PC-3 (cell line): Measurements from ENCODE around the gene CD48. TPM values are rescaled to one million over a fixed set of nuclear protein-coding genes. Genes with fewer than 3 reads are reported as not detected.

Experiments
- ATAC-seq: fragments of 200-7000 bp; cut with Tn5 transposase; 2 replicates; pipeline ENCODE4 v1.9.1; 2020; ENCODE audit warnings: mild to moderate bottlenecking, moderate library complexity
- BruUV-seq: library from RNA; stranded (reverse); fragments of 400-500 nt; replicated peaks from 2 replicates; lab custom pipeline; 2021; lab: Mats Ljungman, UMichigan
- CTCF ChIA-PET: fragments of 300-600 bp; sonication (Branson Sonifier 250); formaldehyde crosslinking; loops from one replicate; lab custom pipeline; 2022; ENCODE audit warnings: antibody characterized with exemption; lab: Charles Lee
- POLR2A ChIA-PET: fragments of 300-600 bp; sonication (Branson Sonifier 250); formaldehyde crosslinking; loops from one replicate; lab custom pipeline; 2022; ENCODE audit warnings: antibody characterized with exemption; ENCODE audit not compliant: unreplicated experiment; lab: Charles Lee
- DNase-seq: peaks from one replicate; pipeline ENCODE4 v3.0.0-alpha.2; 2015
- H2AFZ ChIP-seq: fragments of 300-600 bp; sonication (generic); 2 replicates; pipeline ENCODE4 v1.6.0; 2016; ENCODE audit warnings: antibody characterized with exemption, low read length
- H3F3A ChIP-seq: fragments of 300-600 bp; sonication (generic); one replicate; pipeline ENCODE4 v1.6.0; 2017; ENCODE audit warnings: antibody characterized with exemption, low read length, control low read depth, mild to moderate bottlenecking; ENCODE audit not compliant: unreplicated experiment
- H3K27ac ChIP-seq: fragments of 300-600 bp; sonication (generic); 2 replicates; pipeline ENCODE4 v1.5.1; 2016; ENCODE audit warnings: mild to moderate bottlenecking, low read length
- H3K27me3 ChIP-seq: fragments of 300-600 bp; sonication (generic); 2 replicates; pipeline ENCODE4 v1.6.1; 2016; ENCODE audit warnings: low read length, mixed read lengths
- H3K36me3 ChIP-seq: fragments of 300-600 bp; sonication (generic); 2 replicates; pipeline ENCODE4 v1.6.1; 2016; ENCODE audit warnings: low read depth, mixed run types, low read length, mixed read lengths
- H3K4me1 ChIP-seq: fragments of 300-600 bp; sonication (generic); 2 replicates; pipeline ENCODE4 v1.5.1; 2016; ENCODE audit warnings: low read length; ENCODE audit not compliant: insufficient read depth
- H3K4me2 ChIP-seq: fragments of 300-600 bp; sonication (generic); 2 replicates; pipeline ENCODE4 v1.6.0; 2016; ENCODE audit warnings: low read length
- H3K4me3 ChIP-seq: fragments of 300-600 bp; sonication (generic); 2 replicates; pipeline ENCODE4 v1.5.1; 2016; ENCODE audit warnings: mild to moderate bottlenecking, low read length, mixed read lengths
- H3K79me2 ChIP-seq: fragments of 300-600 bp; sonication (generic); 2 replicates; pipeline ENCODE4 v1.6.1; 2017; ENCODE audit warnings: low read length, mixed read lengths
- H3K9ac ChIP-seq: fragments of 300-600 bp; sonication (generic); 2 replicates; pipeline ENCODE4 v1.6.0; 2016; ENCODE audit warnings: mild to moderate bottlenecking, low read length
- H3K9me2 ChIP-seq: fragments of 300-600 bp; sonication (generic); replicated peaks from 2 replicates; pipeline ENCODE4 v1.6.1; 2016; ENCODE audit warnings: mixed run types, low read length, mixed read lengths
- H3K9me3 ChIP-seq: fragments of 300-600 bp; sonication (generic); 2 replicates; pipeline ENCODE4 v1.6.1; 2016; ENCODE audit warnings: low read length, mixed read lengths
- H4K20me1 ChIP-seq: fragments of 300-600 bp; sonication (generic); 2 replicates; pipeline ENCODE4 v1.6.1; 2016; ENCODE audit warnings: low read length, mixed read lengths
- EZH2 ChIP-seq: fragments of 300-600 bp; sonication (generic); IDR thresholded peaks from one replicate; pipeline ENCODE4 v1.6.1; 2017; ENCODE audit warnings: antibody characterized with exemption, mild to moderate bottlenecking, low read length; ENCODE audit not compliant: unreplicated experiment
- EZH2phosphoT487 ChIP-seq: fragments of 300-600 bp; sonication (generic); IDR thresholded peaks from 2 replicates; pipeline ENCODE4 v1.6.1; 2018; ENCODE audit warnings: mild to moderate bottlenecking, antibody characterized with exemption, low read length, borderline replicate concordance
- intact Hi-C: fragments of 100-400 bp; cut with micrococcal nuclease; formaldehyde crosslinking; loops from 2 replicates; pipeline ENCODE4 v1.9.0; 2023
- total RNA-seq: library from RNA; depleted of rRNA; stranded (reverse); fragments of >200 nt; gene quantifications from 2 replicates; pipeline ENCODE4 v1.2.3, GENCODE V29; 2014
- TF ChIP-seq, protein P1 (sequence below): fragments of 300-600 bp; sonication (generic); conservative IDR thresholded peaks from 2 replicates; pipeline ENCODE4 v1.5.1; 2017; ENCODE audit warnings: antibody characterized with exemption, low read depth, mild to moderate bottlenecking, low read length

The CD48 gene
- total RNA-seq, 1 experiment from 2014 or later = not detected

DNA sequence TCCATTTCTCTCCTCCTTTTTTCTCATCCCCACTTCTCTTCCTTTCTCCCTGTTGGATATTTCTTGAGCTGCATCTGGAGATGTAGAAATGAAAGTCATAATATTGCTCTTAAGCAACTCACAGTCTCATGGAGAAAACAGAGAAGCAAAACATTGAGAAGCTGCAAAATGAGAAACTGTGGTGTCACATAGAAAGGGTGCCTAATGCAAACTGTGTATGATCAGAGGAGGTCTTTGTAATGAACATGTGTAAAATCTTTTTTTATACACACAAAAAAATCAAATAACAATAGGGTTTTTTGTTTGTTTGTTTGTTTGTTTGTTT lies 15.7 kb upstream of the CD48 start:
- Histone ChIP-seq H3K27ac (no peak overlapping the region), H3F3A (no peaks in the 10 kb centered on the region), H2AFZ (peak overlapping the region; percentile 75), H3K79me2 (no peaks in the 10 kb centered on the region), H4K20me1 (no peaks in the 10 kb centered on the region), H3K9ac (0 out of 2 replicates have a peak overlapping the region, but pooled peaks have one; percentile 40), H3K4me1 (peaks cover 18% of the 10 kb centered on the region), H3K9me3 (no peaks in the 10 kb centered on the region), H3K4me2 (peak overlapping the region; percentile 30), H3K27me3 (peaks cover 5% of the 10 kb centered on the region; the same call in 1 of the 2 replicates), H3K4me3 (no peak overlapping the region), H3K9me2 (no peaks in the 10 kb centered on the region), H3K36me3 (no peaks in the 10 kb centered on the region)
- TF ChIP-seq EZH2phosphoT487 = no peak
- TF ChIP-seq EZH2 = no peak
- TF ChIP-seq, protein P1, sequence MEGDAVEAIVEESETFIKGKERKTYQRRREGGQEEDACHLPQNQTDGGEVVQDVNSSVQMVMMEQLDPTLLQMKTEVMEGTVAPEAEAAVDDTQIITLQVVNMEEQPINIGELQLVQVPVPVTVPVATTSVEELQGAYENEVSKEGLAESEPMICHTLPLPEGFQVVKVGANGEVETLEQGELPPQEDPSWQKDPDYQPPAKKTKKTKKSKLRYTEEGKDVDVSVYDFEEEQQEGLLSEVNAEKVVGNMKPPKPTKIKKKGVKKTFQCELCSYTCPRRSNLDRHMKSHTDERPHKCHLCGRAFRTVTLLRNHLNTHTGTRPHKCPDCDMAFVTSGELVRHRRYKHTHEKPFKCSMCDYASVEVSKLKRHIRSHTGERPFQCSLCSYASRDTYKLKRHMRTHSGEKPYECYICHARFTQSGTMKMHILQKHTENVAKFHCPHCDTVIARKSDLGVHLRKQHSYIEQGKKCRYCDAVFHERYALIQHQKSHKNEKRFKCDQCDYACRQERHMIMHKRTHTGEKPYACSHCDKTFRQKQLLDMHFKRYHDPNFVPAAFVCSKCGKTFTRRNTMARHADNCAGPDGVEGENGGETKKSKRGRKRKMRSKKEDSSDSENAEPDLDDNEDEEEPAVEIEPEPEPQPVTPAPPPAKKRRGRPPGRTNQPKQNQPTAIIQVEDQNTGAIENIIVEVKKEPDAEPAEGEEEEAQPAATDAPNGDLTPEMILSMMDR = no peak
- DNase-seq (no peak), ATAC-seq (no peak)
- POLR2A ChIA-PET = no interaction called here
- CTCF ChIA-PET = interaction anchor here (1.0 to 1.5 kb wide), 3 partner anchors 41 to 224 kb away, joined by 4 to 6 read pairs (median 6); no protein-coding TSS in a partner anchor
- BruUV-seq = no TSS peak
- intact Hi-C loops = loop anchor here (2.0 to 5.0 kb wide), 3 partner anchors 40 to 264 kb away; no protein-coding TSS in a partner anchor

GRCh38 chr1:160726498-160727315 lies 15.1 kb upstream of the CD48 start:
- H3K27ac ChIP-seq = peak overlapping the region; percentile 69
- POLR2A ChIA-PET = no interaction called here
- intact Hi-C loops = loop anchor here (1.0 to 5.0 kb wide), 5 partner anchors 41 to 264 kb away; no protein-coding TSS in a partner anchor
- peak overlapping the region; percentile 75 for H2AFZ ChIP-seq
- no peaks in the 10 kb centered on the region for H4K20me1 ChIP-seq
- peak overlapping the region; percentile 30 for H3K4me2 ChIP-seq
- TF ChIP-seq, protein P1 = peak; percentile 99
- TF ChIP-seq EZH2 = no peak
- CTCF ChIA-PET = interaction anchor here (1.0 to 1.5 kb wide), 3 partner anchors 42 to 224 kb away, joined by 4 to 6 read pairs (median 6); no protein-coding TSS in a partner anchor
- ATAC-seq (peak; percentile 90), DNase-seq (peak; percentile 93)
- no peaks in the 10 kb centered on the region for H3K36me3 ChIP-seq
- no peaks in the 10 kb centered on the region for H3K9me2 ChIP-seq
- H3K9ac ChIP-seq = peak overlapping the region; percentile 40
- BruUV-seq = no TSS peak
- H3K27me3 ChIP-seq = peaks cover 5% of the 10 kb centered on the region; the same call in 1 of the 2 replicates
- H3K9me3 ChIP-seq = no peaks in the 10 kb centered on the region
- no peaks in the 10 kb centered on the region for H3K79me2 ChIP-seq
- H3F3A ChIP-seq = no peaks in the 10 kb centered on the region
- H3K4me3 ChIP-seq = no peak overlapping the region
- peaks cover 18% of the 10 kb centered on the region for H3K4me1 ChIP-seq
